HEK293 (cell line): ENCODE data around the gene SAT1.
"Not testable (repeated sequence)": the region's sequence is repeated elsewhere in the genome, so short reads cannot be mapped to it uniquely, and the experiment has no call there.

Experiments
- MEIS1 ChIP-seq: sonication (generic); formaldehyde crosslinking; IDR thresholded peaks from 2 replicates; pipeline ENCODE4 v1.8.1; 2022; ENCODE audit warnings: missing genetic modification reagents, mild to moderate bottlenecking, borderline replicate concordance
- SP3 ChIP-seq: fragments of 450-650 bp; formaldehyde crosslinking; IDR thresholded peaks from 2 replicates; pipeline ENCODE4 v1.5.1; 2016; ENCODE audit warnings: missing biosample characterization, missing genetic modification characterization
- ZNF133 ChIP-seq: fragments of 450-650 bp; formaldehyde crosslinking; IDR thresholded peaks from 2 replicates; pipeline ENCODE4 v1.5.1; 2016; ENCODE audit warnings: missing biosample characterization, missing genetic modification characterization
- ZNF2 ChIP-seq: fragments of 450-650 bp; formaldehyde crosslinking; IDR thresholded peaks from 2 replicates; pipeline ENCODE4 v1.5.1; 2016; ENCODE audit warnings: missing biosample characterization, missing genetic modification characterization
- ZNF239 ChIP-seq: fragments of 450-650 bp; formaldehyde crosslinking; IDR thresholded peaks from 2 replicates; pipeline ENCODE4 v1.5.1; 2016; ENCODE audit warnings: missing biosample characterization, missing genetic modification characterization
- ZNF24 ChIP-seq: fragments of 450-650 bp; formaldehyde crosslinking; IDR thresholded peaks from 2 replicates; pipeline ENCODE4 v1.5.1; 2016; ENCODE audit warnings: missing biosample characterization, missing genetic modification characterization
- ZNF366 ChIP-seq: fragments of 450-650 bp; formaldehyde crosslinking; conservative IDR thresholded peaks from 2 replicates; pipeline ENCODE4 v1.5.1; 2016; ENCODE audit warnings: missing biosample characterization, missing genetic modification characterization
- ZNF777 ChIP-seq: fragments of 450-650 bp; formaldehyde crosslinking; IDR thresholded peaks from 2 replicates; pipeline ENCODE4 v1.5.1; 2017; ENCODE audit warnings: missing biosample characterization, missing genetic modification characterization, borderline replicate concordance
- TF ChIP-seq, protein P1 (sequence below): fragments of 450-650 bp; formaldehyde crosslinking; IDR thresholded peaks from 2 replicates; pipeline ENCODE4 v1.5.1; 2016; ENCODE audit warnings: missing biosample characterization, missing genetic modification characterization
- TF ChIP-seq, protein P2 (sequence below): fragments of 450-650 bp; formaldehyde crosslinking; IDR thresholded peaks from 2 replicates; pipeline ENCODE4 v1.5.1; 2016; ENCODE audit warnings: missing biosample characterization, missing genetic modification characterization

DNA sequence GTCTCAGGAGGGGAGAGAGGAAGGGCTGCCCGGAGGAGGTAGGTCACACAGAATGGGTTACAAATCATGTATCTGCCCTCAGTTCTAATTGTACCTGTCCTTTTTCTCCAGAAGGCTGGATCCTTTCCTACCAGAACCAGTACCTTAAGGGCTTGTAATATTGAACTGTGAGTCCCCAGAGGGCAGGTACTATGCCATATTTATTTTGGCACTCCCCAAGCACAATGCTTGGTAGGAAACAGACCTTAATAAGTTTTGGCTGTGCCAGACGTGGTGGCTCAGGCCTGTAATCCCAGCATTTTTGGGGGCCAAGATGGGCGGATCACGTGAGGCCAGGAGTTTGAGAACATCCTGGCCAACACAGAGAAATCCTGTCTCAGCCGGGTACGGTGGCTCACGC is 11.9 kb upstream of the SAT1 start:
- TF ChIP-seq, protein P1, sequence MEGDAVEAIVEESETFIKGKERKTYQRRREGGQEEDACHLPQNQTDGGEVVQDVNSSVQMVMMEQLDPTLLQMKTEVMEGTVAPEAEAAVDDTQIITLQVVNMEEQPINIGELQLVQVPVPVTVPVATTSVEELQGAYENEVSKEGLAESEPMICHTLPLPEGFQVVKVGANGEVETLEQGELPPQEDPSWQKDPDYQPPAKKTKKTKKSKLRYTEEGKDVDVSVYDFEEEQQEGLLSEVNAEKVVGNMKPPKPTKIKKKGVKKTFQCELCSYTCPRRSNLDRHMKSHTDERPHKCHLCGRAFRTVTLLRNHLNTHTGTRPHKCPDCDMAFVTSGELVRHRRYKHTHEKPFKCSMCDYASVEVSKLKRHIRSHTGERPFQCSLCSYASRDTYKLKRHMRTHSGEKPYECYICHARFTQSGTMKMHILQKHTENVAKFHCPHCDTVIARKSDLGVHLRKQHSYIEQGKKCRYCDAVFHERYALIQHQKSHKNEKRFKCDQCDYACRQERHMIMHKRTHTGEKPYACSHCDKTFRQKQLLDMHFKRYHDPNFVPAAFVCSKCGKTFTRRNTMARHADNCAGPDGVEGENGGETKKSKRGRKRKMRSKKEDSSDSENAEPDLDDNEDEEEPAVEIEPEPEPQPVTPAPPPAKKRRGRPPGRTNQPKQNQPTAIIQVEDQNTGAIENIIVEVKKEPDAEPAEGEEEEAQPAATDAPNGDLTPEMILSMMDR (tag by site-specific recombination), result not testable (repeated sequence)
- TF ChIP-seq ZNF133 (tag by site-specific recombination); ZNF777 (tag by site-specific recombination); SP3 (tag by site-specific recombination); MEIS1 (CRISPR knock-in tag); ZNF24; ZNF239 (tag by site-specific recombination); ZNF366; ZNF2 (tag by site-specific recombination): not testable (repeated sequence)
- TF ChIP-seq, protein P2, sequence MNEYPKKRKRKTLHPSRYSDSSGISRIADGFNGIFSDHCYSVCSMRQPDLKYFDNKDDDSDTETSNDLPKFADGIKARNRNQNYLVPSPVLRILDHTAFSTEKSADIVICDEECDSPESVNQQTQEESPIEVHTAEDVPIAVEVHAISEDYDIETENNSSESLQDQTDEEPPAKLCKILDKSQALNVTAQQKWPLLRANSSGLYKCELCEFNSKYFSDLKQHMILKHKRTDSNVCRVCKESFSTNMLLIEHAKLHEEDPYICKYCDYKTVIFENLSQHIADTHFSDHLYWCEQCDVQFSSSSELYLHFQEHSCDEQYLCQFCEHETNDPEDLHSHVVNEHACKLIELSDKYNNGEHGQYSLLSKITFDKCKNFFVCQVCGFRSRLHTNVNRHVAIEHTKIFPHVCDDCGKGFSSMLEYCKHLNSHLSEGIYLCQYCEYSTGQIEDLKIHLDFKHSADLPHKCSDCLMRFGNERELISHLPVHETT (tag by site-specific recombination), result not testable (repeated sequence)
